ENCODE results near the gene TMEM238L. TPM values are rescaled to one million over a fixed set of nuclear protein-coding genes. Genes with fewer than 3 reads are reported as not detected.

Gene TMEM238L
- total and polyA plus RNA-seq, 2 of the 4 experiments (the other 2 are of a cell fraction) = not detected

- dilution Hi-C loops (cut with HindIII; ENCODE audit: low sequenced_read_pairs, unreplicated experiment) (no loop called here), in situ Hi-C loops (cut with MboI; ENCODE audit: low sequenced_read_pairs) (no loop called here), intact Hi-C loops (cut with micrococcal nuclease) (no loop called here)
- H3K79me1 ChIP-seq (ENCODE audit: low read depth in 1 of 2, low read length in 2 of 2) = no peaks in the 10 kb centered on the region
- DNase-seq = no peak
- no peak overlapping the region for H2BK120ac ChIP-seq (ENCODE audit: low read depth, low read length)
- H4K5ac ChIP-seq (ENCODE audit: low read depth, low read length) = no peak overlapping the region
- ChIA-PET CTCF (interaction anchor here (0.6 kb wide), 1 partner anchor 21 kb away, joined by 4 read pairs; no protein-coding TSS in a partner anchor), POLR2A (ENCODE audit: unreplicated experiment) (no interaction called here)
- no TSS peak for BruUV-seq (replicated peaks)
- no peak overlapping the region for H3K14ac ChIP-seq (replicated peaks; ENCODE audit: low read depth, low read length)
- no peak overlapping the region for H3K18ac ChIP-seq (ENCODE audit: low read depth, low read length)
- no peak overlapping the region for H3K4me2 ChIP-seq (ENCODE audit: low read depth, low read length)
- H4K91ac ChIP-seq (ENCODE audit: insufficient read depth, low read depth, low read length) = no peak overlapping the region
- H3K27me3 ChIP-seq (ENCODE audit: control insufficient read depth, insufficient read depth, low read length) = no peaks in the 10 kb centered on the region
- H3K9ac ChIP-seq (ENCODE audit: low read depth, low read length) = no peak overlapping the region
- H2AK9ac ChIP-seq (replicated peaks; ENCODE audit: low read depth, low read length, poor library complexity) = no peak overlapping the region
- no peaks in the 10 kb centered on the region for H3K4me1 ChIP-seq (ENCODE audit: control insufficient read depth, insufficient read depth, low read length)
- no peak for ATAC-seq (ENCODE audit: low read depth)
- no peak overlapping the region for H4K8ac ChIP-seq (ENCODE audit: low read depth in 2 of 2, low read length in 2 of 2)
- H3K4me3 ChIP-seq (ENCODE audit: insufficient read depth, low read depth, low read length) = no peak overlapping the region
- H2BK5ac ChIP-seq (ENCODE audit: low read depth, low read length, poor library complexity, severe bottlenecking) = no peak overlapping the region
- H3K9me1 ChIP-seq (ENCODE audit: insufficient read depth, low read length) = no peaks in the 10 kb centered on the region
- no peak overlapping the region for H2AFZ ChIP-seq (replicated peaks; ENCODE audit: low read length, poor library complexity)
- no peak overlapping the region for H2BK15ac ChIP-seq (ENCODE audit: low read depth, low read length)
- no peak overlapping the region for H3K23ac ChIP-seq (ENCODE audit: low read depth, low read length)
- no peak overlapping the region for H3K56ac ChIP-seq (ENCODE audit: extremely low read depth, insufficient read depth, low read length)
- H3K27ac ChIP-seq (ENCODE audit: insufficient read depth, low read length) = no peak overlapping the region
- no peak overlapping the region for H3K4ac ChIP-seq (ENCODE audit: low read depth, low read length)
- no peaks in the 10 kb centered on the region for H3K36me3 ChIP-seq (ENCODE audit: control insufficient read depth, insufficient read depth, low read length)
- no peak overlapping the region for H2BK20ac ChIP-seq (ENCODE audit: low read depth, low read length)
- no peaks in the 10 kb centered on the region for H4K20me1 ChIP-seq (ENCODE audit: insufficient read depth, low read length)
- WGBS, 2 experiments (ENCODE audit: extremely low coverage in 2 of 2, insufficient read length in 1 of 2) = no CpG with 5 or more reads among the region's 4 CpGs
- no peaks in the 10 kb centered on the region for H3K9me3 ChIP-seq (ENCODE audit: control insufficient read depth, insufficient read depth, low read length)
- H2AK5ac ChIP-seq (ENCODE audit: low read depth, low read length) = no peak overlapping the region
- TF ChIP-seq RCOR1 (IDR thresholded peaks at IDR 0.05; ENCODE audit: insufficient replicate concordance, low read length) (no peak), SMC3 (IDR thresholded peaks at IDR 0.05; ENCODE audit: low read depth, low read length) (no peak), CHD1 (IDR thresholded peaks at IDR 0.05; ENCODE audit: low read depth, low read length) (no peak)
Measured at GRCh38 chr17:10793816-10794215, 10.1 kb downstream of the TMEM238L start.

Measured in IMR-90 (cell line).